ENCODE results near the gene ARHGAP45.
A peak's percentile ranks its signal among the peaks of the same experiment; 100 is the strongest.

Gene ARHGAP45

DNA sequence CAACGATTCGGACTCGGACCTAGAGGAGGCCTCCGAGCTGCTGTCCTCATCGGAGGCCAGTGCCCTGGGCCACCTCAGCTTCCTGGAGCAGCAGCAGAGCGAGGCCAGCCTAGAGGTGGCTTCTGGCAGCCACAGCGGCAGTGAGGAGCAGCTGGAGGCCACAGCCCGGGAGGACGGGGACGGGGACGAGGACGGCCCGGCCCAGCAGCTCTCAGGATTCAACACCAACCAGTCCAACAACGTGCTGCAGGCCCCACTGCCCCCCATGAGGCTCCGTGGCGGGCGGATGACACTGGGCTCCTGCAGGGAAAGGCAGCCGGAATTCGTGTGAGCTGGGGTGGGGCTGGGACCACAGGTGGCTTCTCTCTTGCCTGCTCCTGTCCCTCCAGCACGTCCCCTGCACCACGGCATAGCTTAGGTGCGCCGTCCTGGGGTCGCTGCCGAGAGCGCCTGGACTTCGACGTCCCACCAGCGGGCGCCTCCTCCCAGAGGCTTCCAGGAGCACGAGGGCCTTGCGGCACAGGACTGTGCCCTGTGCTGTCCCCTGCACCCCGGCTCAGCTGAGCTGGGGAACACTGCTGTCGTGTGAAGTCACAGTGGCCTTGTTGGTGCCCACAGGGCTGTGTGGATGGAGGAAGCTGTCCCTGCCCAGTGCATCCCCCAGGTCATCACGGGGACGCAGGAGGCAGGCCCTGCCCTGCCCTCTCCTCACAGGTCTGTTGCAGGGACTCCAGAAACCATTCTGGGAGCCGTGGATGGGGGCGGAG, 18.9 kb downstream of the ARHGAP45 start:
- DNase-seq: no peak
- H3K9me3 Mint-ChIP-seq: no peaks in the 10 kb centered on the region
- peak overlapping the region; percentile 26 for H3K4me3 Mint-ChIP-seq
- H3K4me1 Mint-ChIP-seq: peaks cover 69% of the 10 kb centered on the region
- H3K27me3 Mint-ChIP-seq: peaks cover 5% of the 10 kb centered on the region
- peak overlapping the region; percentile 84 for H3K27ac Mint-ChIP-seq
- peaks cover 43% of the 10 kb centered on the region for H3K36me3 Mint-ChIP-seq
- CTCF ChIA-PET: interaction anchor here (0.6 to 1.6 kb wide), 3 partner anchors 9 to 181 kb away, joined by 3 to 4 read pairs (median 3); no protein-coding TSS in a partner anchor

GRCh38 chr19:1086613-1087012, 19.6 kb downstream of the ARHGAP45 start:
- no peak for DNase-seq
- H3K4me3 Mint-ChIP-seq: no peak overlapping the region
- peaks cover 5% of the 10 kb centered on the region for H3K27me3 Mint-ChIP-seq
- CTCF ChIA-PET: interaction anchor here (0.6 to 1.6 kb wide), 4 partner anchors 10 to 180 kb away, joined by 3 to 4 read pairs (median 4); no protein-coding TSS in a partner anchor
- no peaks in the 10 kb centered on the region for H3K9me3 Mint-ChIP-seq
- H3K27ac Mint-ChIP-seq: peak overlapping the region; percentile 78
- H3K4me1 Mint-ChIP-seq: peaks cover 64% of the 10 kb centered on the region
- H3K36me3 Mint-ChIP-seq: peaks cover 39% of the 10 kb centered on the region

- DNase-seq: peak; percentile 70
- Mint-ChIP-seq H3K36me3 (peaks cover 34% of the 10 kb centered on the region), H3K27ac (peak overlapping the region; percentile 88), H3K4me3 (peak overlapping the region; percentile 49), H3K9me3 (no peaks in the 10 kb centered on the region), H3K4me1 (peaks cover 55% of the 10 kb centered on the region), H3K27me3 (peaks cover 5% of the 10 kb centered on the region)
- CTCF ChIA-PET: interaction anchor here (0.8 to 1.2 kb wide), 3 partner anchors 15 to 30 kb away, joined by 3 to 5 read pairs (median 3); no protein-coding TSS in a partner anchor
Measured at GRCh38 chr19:1087813-1088415, 20.9 kb downstream of the ARHGAP45 start.

GRCh38 chr19:1088416-1089010, 21.5 kb downstream of the ARHGAP45 start:
- Mint-ChIP-seq H3K36me3 (peaks cover 35% of the 10 kb centered on the region), H3K4me3 (peak overlapping the region; percentile 49), H3K4me1 (peaks cover 57% of the 10 kb centered on the region), H3K9me3 (no peaks in the 10 kb centered on the region), H3K27ac (peak overlapping the region; percentile 88), H3K27me3 (peaks cover 5% of the 10 kb centered on the region)
- CTCF ChIA-PET: interaction anchor here (0.6 to 1.8 kb wide), 3 partner anchors 10 to 60 kb away, joined by 3 to 5 read pairs (median 4); no protein-coding TSS in a partner anchor
- peak; percentile 58 for DNase-seq

DNA sequence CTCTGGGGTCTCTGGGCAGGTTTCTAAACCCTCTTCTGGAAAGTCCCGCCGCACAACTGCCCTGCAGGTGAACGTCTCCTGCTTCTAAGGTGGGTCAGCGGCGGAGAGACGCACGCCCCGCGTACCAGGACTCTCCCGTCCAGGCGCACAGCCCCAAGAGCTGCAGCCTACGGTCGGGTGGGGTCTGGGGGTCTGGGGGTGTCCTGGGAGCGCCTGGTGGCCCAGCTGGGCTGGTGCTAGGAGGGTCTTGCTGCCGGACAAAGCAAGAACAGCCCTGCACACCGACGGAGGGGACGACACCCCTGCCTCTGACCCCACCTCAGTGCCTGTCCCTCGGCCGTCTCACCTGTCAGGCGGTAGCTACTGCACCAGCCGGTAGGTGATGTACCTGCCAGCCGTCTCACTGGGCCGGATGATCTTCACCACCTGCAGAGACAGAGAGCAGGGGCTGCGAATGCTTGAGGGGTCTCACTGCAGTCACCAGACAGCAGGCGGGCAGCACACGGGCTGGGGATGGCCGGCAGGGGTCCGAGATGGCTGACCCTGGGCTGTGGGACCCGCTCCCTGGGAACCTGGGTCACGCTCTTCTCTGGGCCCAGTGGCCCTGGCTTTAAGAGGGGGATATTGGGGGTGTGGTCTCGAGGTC, 22.3 kb downstream of the ARHGAP45 start:
- DNase-seq: no peak
- Mint-ChIP-seq H3K27me3 (peaks cover 5% of the 10 kb centered on the region), H3K27ac (peak overlapping the region; percentile 88), H3K4me3 (no peak overlapping the region), H3K36me3 (peaks cover 31% of the 10 kb centered on the region), H3K4me1 (peaks cover 59% of the 10 kb centered on the region), H3K9me3 (no peaks in the 10 kb centered on the region)
- CTCF ChIA-PET: interaction anchor here (0.6 to 1.8 kb wide), 2 partner anchors 11 to 61 kb away, joined by 3 to 4 read pairs; no protein-coding TSS in a partner anchor

DNA sequence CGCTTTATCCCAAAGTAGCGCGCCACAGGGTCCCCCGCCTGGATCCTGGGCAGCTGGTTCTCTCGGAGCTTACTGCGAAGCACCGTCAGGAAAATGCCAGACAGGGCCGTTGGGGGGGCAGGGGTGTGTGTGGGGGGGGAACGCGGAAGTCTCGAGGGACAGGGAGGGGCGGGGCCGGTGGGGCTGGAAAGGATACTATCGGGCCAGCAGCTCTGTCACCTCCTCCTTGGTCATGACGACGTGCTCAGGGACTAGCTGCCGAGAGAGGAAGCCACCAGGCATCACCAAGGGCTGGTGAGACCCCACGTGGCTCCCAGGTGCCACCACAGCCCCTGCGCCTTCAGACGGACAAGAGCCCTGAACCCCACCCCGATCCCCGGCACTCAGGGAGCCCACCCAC, 22.9 kb downstream of the ARHGAP45 start:
- peaks cover 27% of the 10 kb centered on the region for H3K36me3 Mint-ChIP-seq
- H3K4me3 Mint-ChIP-seq: no peak overlapping the region
- H3K27ac Mint-ChIP-seq: peak overlapping the region; percentile 88
- CTCF ChIA-PET: interaction anchor here (1.8 kb wide), 1 partner anchor 11 kb away, joined by 4 read pairs; no protein-coding TSS in a partner anchor
- no peaks in the 10 kb centered on the region for H3K9me3 Mint-ChIP-seq
- H3K4me1 Mint-ChIP-seq: peaks cover 57% of the 10 kb centered on the region
- peaks cover 5% of the 10 kb centered on the region for H3K27me3 Mint-ChIP-seq
- peak; percentile 49 for DNase-seq

DNA sequence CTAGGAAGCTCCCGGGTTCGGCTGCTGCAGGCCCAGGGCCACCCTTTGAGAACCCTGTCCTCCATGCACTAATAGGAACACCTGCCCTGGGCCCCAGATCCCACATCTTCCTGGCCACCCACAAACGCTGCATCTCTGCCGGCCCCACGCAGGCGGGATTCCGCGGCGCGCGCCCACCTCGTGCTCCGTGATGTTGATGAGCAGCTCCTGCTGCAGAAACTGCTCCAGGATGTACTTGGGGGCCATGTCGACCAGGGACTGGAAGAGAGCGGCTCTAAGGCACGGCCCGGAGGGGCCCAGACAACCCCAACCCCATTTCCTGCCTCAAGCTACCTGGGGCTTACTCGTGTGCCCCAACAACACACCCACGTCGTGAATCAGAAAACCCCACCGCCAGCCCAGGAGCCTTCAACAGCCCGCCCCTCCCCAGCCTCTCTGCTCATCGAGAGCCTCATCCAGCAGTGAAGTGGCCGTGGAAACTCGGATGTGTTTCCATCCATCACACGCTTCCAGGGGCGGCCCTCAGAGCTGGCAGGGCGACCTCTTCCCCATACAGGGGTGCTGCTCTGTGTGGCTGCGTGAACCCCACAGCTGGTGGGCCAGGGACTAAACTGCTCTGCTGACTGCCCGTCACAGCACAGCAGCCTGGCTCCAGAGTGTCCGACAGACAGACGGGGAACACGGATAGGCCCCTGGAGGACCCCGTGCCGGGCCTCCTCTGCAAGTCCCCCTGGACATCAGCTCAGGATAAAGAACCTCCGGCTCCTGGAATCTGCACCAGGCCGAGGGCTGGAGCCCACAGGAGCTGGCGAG, 24.0 kb downstream of the ARHGAP45 start:
- Mint-ChIP-seq H3K4me1 (peaks cover 57% of the 10 kb centered on the region), H3K27ac (peak overlapping the region; percentile 55), H3K27me3 (peaks cover 5% of the 10 kb centered on the region), H3K9me3 (no peaks in the 10 kb centered on the region), H3K36me3 (peaks cover 20% of the 10 kb centered on the region), H3K4me3 (peak overlapping the region; percentile 26)
- DNase-seq: no peak
- CTCF ChIA-PET: interaction anchor here (0.6 kb wide), 1 partner anchor 153 kb away, joined by 3 read pairs; no protein-coding TSS in a partner anchor

- H3K9me3 Mint-ChIP-seq: no peaks in the 10 kb centered on the region
- DNase-seq: no peak
- peak overlapping the region; percentile 5 for H3K27ac Mint-ChIP-seq
- H3K4me1 Mint-ChIP-seq: peaks cover 59% of the 10 kb centered on the region
- H3K36me3 Mint-ChIP-seq: peaks cover 18% of the 10 kb centered on the region
- CTCF ChIA-PET: no interaction called here
- no peak overlapping the region for H3K4me3 Mint-ChIP-seq
- H3K27me3 Mint-ChIP-seq: peaks cover 5% of the 10 kb centered on the region
Measured at GRCh38 chr19:1091544-1092175, 24.7 kb downstream of the ARHGAP45 start.

- peak overlapping the region; percentile 94 for H3K4me3 Mint-ChIP-seq
- DNase-seq: no peak
- CTCF ChIA-PET: interaction anchor here (1.3 kb wide), 1 partner anchor 9 kb away, joined by 3 read pairs; no protein-coding TSS in a partner anchor
- peaks cover 57% of the 10 kb centered on the region for H3K4me1 Mint-ChIP-seq
- peaks cover 4% of the 10 kb centered on the region for H3K27me3 Mint-ChIP-seq
- H3K9me3 Mint-ChIP-seq: no peaks in the 10 kb centered on the region
- peaks cover 11% of the 10 kb centered on the region for H3K36me3 Mint-ChIP-seq
- no peak overlapping the region for H3K27ac Mint-ChIP-seq
Measured at GRCh38 chr19:1093330-1093729, 26.4 kb downstream of the ARHGAP45 start.

DNA sequence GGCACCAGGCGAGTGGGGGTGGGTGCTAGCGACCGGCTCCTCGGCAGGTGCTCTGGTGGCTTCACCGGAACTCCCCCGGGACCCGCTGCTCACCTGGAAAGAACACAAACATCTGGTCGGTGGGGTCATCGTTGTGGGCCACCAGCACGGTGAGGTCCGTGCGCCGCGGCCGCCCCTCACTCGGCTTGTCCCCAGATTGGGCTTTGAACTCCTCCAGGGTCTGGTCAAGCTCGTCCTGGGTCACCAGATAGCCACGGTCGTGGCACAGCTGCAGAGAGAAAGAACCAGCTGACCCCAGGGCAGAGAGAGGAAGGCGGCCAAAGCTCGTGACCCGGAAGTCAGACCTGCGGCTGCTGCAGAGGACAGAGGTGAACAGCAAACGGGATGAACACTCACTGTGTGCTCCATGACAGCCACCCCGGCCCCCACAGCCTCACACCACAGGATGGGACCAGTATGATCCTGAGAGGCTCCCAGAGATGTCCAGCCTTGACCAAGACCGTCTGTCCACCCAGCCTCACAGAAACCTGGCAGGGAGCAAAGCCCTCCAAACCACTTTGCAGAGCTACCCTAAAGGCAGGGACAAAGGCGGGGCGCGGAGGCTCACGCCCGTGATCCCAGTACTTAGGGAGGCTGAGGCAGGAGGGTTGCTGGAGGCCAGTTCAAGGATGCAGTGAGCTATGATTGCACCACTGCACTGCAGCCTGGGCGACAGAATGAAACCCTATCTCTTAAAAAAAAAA, 27.0 kb downstream of the ARHGAP45 start:
- Mint-ChIP-seq H3K27ac (peak overlapping the region; percentile 85), H3K9me3 (peaks cover 4% of the 10 kb centered on the region), H3K27me3 (no peaks in the 10 kb centered on the region), H3K4me1 (peaks cover 58% of the 10 kb centered on the region), H3K36me3 (peaks cover 9% of the 10 kb centered on the region), H3K4me3 (peak overlapping the region; percentile 94)
- DNase-seq: no peak
- CTCF ChIA-PET: interaction anchor here (0.6 to 1.3 kb wide), 2 partner anchors 10 to 99 kb away, joined by 3 read pairs; no protein-coding TSS in a partner anchor

DNA sequence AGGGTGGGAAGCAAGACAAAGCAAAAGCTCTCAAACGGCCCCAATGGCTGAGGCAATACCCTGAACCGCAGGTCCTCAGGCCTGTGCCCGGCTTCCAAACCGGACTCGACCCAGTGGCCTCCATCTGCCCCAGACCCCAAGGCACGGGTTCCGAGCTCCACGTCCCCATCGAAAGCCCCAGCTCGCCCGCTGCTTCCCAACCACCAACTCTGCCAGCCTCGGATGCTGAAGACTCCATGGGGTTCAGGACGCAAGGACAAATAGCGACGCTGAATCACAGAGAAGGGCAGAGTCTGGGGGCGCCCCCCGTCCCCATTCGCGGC, 27.6 kb downstream of the ARHGAP45 start:
- DNase-seq: no peak
- peak overlapping the region; percentile 85 for H3K27ac Mint-ChIP-seq
- peaks cover 7% of the 10 kb centered on the region for H3K9me3 Mint-ChIP-seq
- H3K4me1 Mint-ChIP-seq: peaks cover 59% of the 10 kb centered on the region
- CTCF ChIA-PET: interaction anchor here (0.6 to 1.3 kb wide), 3 partner anchors 10 to 159 kb away, joined by 3 read pairs; no protein-coding TSS in a partner anchor
- H3K4me3 Mint-ChIP-seq: peak overlapping the region; percentile 94
- no peaks in the 10 kb centered on the region for H3K27me3 Mint-ChIP-seq
- H3K36me3 Mint-ChIP-seq: peaks cover 9% of the 10 kb centered on the region

GRCh38 chr19:1094978-1095701, 28.2 kb downstream of the ARHGAP45 start, which contains the start of gene POLR2E:
POLR2E (minus strand) TSS chr19:1095375; CDS start chr19:1095315, 60 bp downstream.
- H3K9me3 Mint-ChIP-seq: peaks cover 11% of the 10 kb centered on the region
- H3K36me3 Mint-ChIP-seq: peaks cover 11% of the 10 kb centered on the region
- peak; percentile 98 for DNase-seq
- peaks cover 64% of the 10 kb centered on the region for H3K4me1 Mint-ChIP-seq
- no peaks in the 10 kb centered on the region for H3K27me3 Mint-ChIP-seq
- H3K27ac Mint-ChIP-seq: peak within 1 kb of the TSS; percentile 92
- peak within 1 kb of the TSS; percentile 94 for H3K4me3 Mint-ChIP-seq
- CTCF ChIA-PET: interaction anchor here (0.6 kb wide), 2 partner anchors 97 to 158 kb away, joined by 3 read pairs; no protein-coding TSS in a partner anchor

Data from activated naive CD4-positive, alpha-beta T cell treated with anti-CD3 and anti-CD28 coated beads, Interleukin-2, amount 10 ng/mL, durations not matched to agents 7 days and 5 days (primary cell).